ENCODE measurements around the gene TNFRSF19. TPM values are rescaled to one million over a fixed set of nuclear protein-coding genes. Genes with fewer than 3 reads are reported as not detected.
A peak's percentile ranks its signal among the peaks of the same experiment; 100 is the strongest.

TNFRSF19 gene
- total and polyA plus RNA-seq, 2 of the 13 experiments (the other 11 are each of a cell fraction or from before 2014, with no cell fraction given): 75.3 to 77.7 TPM

DNA sequence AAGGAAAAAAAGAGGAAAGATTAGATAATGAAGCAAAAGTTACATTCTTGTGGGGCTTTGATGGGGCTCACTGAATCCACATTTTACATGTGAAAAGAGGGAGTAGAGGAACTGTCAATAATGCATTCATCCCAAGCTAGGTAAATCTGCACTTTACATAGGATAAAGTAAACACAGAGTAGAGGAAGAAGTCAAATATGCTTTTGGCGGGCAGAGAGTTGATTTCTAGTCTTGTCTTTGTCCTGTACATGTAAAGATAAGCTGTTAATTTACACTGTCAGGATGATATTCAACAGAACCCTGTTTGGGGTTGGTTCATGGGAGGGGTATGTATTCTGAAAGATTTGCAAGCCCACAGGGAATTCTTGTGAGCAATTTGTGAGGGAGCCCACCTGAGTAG lies 18.0 kb upstream of the TNFRSF19 start (continued):
- TF ChIP-seq ZNF691 (CRISPR knock-in tag; IDR thresholded peaks at IDR 0.05; ENCODE audit: borderline replicate concordance, low read depth) (no peak), ZFP37 (CRISPR knock-in tag; IDR thresholded peaks at IDR 0.05; ENCODE audit: borderline replicate concordance) (no peak), EP300 (IDR thresholded peaks at IDR 0.05; ENCODE audit: low read depth in 2 of 2, low read length in 2 of 2) (peak in 1 of 2 experiments; percentile 61; a peak in 1 of 4 replicates), EP300 (CRISPR knock-in tag; IDR thresholded peaks at IDR 0.05; ENCODE audit: borderline replicate concordance) (no peak), ETV5 (CRISPR knock-in tag; IDR thresholded peaks at IDR 0.05; ENCODE audit: borderline replicate concordance) (no peak)
- TF ChIP-seq, protein P1, sequence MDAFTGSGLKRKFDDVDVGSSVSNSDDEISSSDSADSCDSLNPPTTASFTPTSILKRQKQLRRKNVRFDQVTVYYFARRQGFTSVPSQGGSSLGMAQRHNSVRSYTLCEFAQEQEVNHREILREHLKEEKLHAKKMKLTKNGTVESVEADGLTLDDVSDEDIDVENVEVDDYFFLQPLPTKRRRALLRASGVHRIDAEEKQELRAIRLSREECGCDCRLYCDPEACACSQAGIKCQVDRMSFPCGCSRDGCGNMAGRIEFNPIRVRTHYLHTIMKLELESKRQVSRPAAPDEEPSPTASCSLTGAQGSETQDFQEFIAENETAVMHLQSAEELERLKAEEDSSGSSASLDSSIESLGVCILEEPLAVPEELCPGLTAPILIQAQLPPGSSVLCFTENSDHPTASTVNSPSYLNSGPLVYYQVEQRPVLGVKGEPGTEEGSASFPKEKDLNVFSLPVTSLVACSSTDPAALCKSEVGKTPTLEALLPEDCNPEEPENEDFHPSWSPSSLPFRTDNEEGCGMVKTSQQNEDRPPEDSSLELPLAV (CRISPR knock-in tag; conservative IDR thresholded peaks at IDR 0.05; ENCODE audit: low read depth): no peak
- TF ChIP-seq, protein P2, sequence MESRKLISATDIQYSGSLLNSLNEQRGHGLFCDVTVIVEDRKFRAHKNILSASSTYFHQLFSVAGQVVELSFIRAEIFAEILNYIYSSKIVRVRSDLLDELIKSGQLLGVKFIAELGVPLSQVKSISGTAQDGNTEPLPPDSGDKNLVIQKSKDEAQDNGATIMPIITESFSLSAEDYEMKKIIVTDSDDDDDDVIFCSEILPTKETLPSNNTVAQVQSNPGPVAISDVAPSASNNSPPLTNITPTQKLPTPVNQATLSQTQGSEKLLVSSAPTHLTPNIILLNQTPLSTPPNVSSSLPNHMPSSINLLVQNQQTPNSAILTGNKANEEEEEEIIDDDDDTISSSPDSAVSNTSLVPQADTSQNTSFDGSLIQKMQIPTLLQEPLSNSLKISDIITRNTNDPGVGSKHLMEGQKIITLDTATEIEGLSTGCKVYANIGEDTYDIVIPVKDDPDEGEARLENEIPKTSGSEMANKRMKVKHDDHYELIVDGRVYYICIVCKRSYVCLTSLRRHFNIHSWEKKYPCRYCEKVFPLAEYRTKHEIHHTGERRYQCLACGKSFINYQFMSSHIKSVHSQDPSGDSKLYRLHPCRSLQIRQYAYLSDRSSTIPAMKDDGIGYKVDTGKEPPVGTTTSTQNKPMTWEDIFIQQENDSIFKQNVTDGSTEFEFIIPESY (CRISPR knock-in tag; IDR thresholded peaks at IDR 0.05): no peak
- TF ChIP-seq, protein P3, sequence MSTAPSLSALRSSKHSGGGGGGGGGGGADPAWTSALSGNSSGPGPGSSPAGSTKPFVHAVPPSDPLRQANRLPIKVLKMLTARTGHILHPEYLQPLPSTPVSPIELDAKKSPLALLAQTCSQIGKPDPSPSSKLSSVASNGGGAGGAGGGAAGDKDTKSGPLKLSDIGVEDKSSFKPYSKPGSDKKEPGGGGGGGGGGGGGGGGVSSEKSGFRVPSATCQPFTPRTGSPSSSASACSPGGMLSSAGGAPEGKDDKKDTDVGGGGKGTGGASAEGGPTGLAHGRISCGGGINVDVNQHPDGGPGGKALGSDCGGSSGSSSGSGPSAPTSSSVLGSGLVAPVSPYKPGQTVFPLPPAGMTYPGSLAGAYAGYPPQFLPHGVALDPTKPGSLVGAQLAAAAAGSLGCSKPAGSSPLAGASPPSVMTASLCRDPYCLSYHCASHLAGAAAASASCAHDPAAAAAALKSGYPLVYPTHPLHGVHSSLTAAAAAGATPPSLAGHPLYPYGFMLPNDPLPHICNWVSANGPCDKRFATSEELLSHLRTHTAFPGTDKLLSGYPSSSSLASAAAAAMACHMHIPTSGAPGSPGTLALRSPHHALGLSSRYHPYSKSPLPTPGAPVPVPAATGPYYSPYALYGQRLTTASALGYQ (CRISPR knock-in tag; IDR thresholded peaks at IDR 0.05): 0 out of 2 replicates have a peak, but pooled peaks have one; percentile 45
- TF ChIP-seq, protein P4, sequence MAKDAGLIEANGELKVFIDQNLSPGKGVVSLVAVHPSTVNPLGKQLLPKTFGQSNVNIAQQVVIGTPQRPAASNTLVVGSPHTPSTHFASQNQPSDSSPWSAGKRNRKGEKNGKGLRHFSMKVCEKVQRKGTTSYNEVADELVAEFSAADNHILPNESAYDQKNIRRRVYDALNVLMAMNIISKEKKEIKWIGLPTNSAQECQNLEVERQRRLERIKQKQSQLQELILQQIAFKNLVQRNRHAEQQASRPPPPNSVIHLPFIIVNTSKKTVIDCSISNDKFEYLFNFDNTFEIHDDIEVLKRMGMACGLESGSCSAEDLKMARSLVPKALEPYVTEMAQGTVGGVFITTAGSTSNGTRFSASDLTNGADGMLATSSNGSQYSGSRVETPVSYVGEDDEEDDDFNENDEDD (CRISPR knock-in tag; IDR thresholded peaks at IDR 0.05; ENCODE audit: borderline replicate concordance): peak; percentile 61; the same call in 1 of the 2 replicates
- TF ChIP-seq, protein P5, sequence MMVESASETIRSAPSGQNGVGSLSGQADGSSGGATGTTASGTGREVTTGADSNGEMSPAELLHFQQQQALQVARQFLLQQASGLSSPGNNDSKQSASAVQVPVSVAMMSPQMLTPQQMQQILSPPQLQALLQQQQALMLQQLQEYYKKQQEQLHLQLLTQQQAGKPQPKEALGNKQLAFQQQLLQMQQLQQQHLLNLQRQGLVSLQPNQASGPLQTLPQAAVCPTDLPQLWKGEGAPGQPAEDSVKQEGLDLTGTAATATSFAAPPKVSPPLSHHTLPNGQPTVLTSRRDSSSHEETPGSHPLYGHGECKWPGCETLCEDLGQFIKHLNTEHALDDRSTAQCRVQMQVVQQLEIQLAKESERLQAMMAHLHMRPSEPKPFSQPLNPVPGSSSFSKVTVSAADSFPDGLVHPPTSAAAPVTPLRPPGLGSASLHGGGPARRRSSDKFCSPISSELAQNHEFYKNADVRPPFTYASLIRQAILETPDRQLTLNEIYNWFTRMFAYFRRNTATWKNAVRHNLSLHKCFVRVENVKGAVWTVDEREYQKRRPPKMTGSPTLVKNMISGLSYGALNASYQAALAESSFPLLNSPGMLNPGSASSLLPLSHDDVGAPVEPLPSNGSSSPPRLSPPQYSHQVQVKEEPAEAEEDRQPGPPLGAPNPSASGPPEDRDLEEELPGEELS (CRISPR knock-in tag; IDR thresholded peaks at IDR 0.05): 0 out of 2 replicates have a peak, but pooled peaks have one; percentile 58
- TF ChIP-seq, protein P6, sequence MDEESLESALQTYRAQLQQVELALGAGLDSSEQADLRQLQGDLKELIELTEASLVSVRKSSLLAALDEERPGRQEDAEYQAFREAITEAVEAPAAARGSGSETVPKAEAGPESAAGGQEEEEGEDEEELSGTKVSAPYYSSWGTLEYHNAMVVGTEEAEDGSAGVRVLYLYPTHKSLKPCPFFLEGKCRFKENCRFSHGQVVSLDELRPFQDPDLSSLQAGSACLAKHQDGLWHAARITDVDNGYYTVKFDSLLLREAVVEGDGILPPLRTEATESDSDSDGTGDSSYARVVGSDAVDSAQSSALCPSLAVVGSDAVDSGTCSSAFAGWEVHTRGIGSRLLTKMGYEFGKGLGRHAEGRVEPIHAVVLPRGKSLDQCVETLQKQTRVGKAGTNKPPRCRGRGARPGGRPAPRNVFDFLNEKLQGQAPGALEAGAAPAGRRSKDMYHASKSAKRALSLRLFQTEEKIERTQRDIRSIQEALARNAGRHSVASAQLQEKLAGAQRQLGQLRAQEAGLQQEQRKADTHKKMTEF (CRISPR knock-in tag; IDR thresholded peaks at IDR 0.05): no peak
